Measurements from ENCODE around the gene SNX14.

- no peak for TF ChIP-seq SNAI2 (CRISPR knock-in tag; IDR thresholded peaks at IDR 0.05)
- no peak for TF ChIP-seq ZFP3 (CRISPR knock-in tag; IDR thresholded peaks at IDR 0.05)
- no peak for TF ChIP-seq ZNF565 (CRISPR knock-in tag; conservative IDR thresholded peaks at IDR 0.05; ENCODE audit: low read depth)
- no peak for TF ChIP-seq RARB (CRISPR knock-in tag; IDR thresholded peaks at IDR 0.05)
- TF ChIP-seq ISL1 (CRISPR knock-in tag; IDR thresholded peaks at IDR 0.05): no peak
- no peak for TF ChIP-seq ZNF70 (CRISPR knock-in tag; IDR thresholded peaks at IDR 0.05)
- no peak for TF ChIP-seq PATZ1 (CRISPR knock-in tag; IDR thresholded peaks at IDR 0.05; ENCODE audit: borderline replicate concordance)
- TF ChIP-seq CSRNP3 (CRISPR knock-in tag; IDR thresholded peaks at IDR 0.05): no peak
- no peak for TF ChIP-seq POU6F1 (CRISPR knock-in tag; IDR thresholded peaks at IDR 0.05; ENCODE audit: borderline replicate concordance, low read depth)
- no peak for TF ChIP-seq TSHZ2 (CRISPR knock-in tag; IDR thresholded peaks at IDR 0.05)
These were observed 26.6 kb upstream of the SNX14 start for GRCh38 chr6:85620308-85620707.
